ENCODE measurements around the gene ATL3.
"Not testable (repeated sequence)": the region's sequence is repeated elsewhere in the genome, so short reads cannot be mapped to it uniquely, and the experiment has no call there.

ATL3 gene

DNA sequence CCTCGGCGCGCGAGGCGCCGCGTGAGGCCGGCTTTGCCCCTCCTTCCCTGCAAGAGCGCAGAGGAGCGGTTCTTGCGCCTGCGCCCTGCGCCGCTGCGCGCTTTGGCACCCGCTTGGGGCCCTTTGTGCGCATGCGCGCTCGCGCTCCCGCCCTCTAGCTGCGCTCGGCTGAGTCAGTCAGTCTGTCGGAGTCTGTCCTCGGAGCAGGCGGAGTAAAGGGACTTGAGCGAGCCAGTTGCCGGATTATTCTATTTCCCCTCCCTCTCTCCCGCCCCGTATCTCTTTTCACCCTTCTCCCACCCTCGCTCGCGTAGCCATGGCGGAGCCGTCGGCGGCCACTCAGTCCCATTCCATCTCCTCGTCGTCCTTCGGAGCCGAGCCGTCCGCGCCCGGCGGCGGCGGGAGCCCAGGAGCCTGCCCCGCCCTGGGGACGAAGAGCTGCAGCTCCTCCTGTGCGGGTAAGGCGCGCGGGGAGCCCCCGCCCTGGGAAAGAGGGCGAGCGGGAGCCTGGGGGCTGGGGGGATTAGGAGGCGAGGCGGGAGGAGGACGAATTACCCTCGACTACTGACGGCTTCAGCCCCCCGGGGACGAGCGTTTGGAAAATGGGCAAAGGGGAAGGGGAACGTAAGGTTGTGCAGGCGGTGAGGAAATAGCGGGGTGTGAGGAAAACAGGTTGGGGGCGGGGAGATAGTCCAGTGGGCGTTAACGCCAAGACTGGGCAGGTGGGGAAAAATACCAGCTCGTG lies 10.3 kb upstream of the ATL3 start, which contains the start of gene RTN3:
Gene RTN3 (plus strand): TSS at position 180 of the 745 bp plus-strand sequence. CDS start 137 bp downstream, at position 317.
- peak; percentile 95 for DNase-seq

DNA sequence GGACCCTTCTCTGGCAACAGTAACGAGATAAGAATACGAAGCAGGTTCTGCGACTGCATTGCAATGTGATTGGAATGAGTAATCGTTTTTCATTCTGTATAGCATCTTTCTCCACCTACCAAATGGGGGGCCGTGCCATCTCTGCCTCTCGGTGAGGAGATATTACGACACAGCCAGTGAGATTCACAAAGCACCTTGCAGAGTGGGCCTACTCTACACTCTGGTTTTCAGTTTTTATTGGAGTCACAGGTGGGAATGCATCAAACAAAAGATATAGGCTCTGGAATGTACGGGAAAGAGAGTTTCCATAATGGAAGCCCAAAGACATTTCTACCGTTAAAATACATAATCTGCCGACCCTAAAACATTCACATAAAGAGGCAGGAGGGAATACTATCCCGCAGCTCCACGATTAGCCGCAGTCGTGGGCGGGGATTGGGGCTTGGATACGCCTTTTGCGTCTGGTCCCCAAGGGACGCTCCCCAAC lies 9.7 kb upstream of the ATL3 start:
- DNase-seq, result no peak

DNA sequence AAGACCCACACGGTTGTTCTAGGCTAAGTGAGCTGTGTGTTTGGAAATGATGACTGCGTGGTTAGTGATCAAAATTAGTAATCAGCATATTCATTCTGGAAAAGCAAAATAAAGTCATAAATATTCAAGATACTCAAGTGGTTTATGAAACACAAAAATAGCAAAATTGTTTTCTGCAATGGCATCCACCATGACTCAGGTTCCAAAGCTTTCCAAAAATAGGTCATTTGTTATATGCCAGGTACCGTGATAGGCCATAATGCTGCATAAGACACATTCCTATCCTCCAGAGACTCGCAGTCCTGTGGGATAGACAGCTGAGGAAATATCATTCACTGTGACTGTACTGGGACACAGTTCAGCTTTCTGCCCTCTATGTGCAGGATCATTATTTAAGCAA lies 2.4 kb upstream of the ATL3 start:
- peak; percentile 72 for DNase-seq

DNA sequence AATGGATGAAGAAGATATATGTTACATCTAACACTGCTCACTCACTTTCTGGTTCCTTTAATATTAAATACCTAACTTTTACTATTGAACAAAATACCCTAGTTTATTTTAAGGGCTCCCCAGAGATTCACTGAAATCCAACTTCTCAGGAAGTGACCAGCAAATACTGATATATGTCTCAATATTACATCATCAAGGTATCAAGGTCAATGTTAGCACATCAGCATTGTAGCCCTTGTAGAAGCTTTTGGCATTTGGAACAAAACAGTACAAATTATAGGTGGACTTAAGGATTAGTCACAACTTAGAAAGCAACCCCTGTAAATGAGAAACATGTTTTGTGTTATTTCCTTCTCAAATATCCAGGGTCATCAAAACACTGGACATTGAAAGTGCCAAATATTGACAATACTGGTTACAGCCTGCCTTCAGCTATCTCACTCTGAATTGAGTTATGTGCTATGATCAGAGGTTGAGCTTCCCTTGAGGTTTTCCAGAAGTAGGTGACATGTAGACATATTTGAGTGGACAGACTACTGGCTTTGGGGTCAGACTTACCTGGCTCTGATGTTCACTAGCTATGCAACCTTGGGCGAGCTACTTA lies 1.9 kb upstream of the ATL3 start:
- DNase-seq, result peak; percentile 34

DNA sequence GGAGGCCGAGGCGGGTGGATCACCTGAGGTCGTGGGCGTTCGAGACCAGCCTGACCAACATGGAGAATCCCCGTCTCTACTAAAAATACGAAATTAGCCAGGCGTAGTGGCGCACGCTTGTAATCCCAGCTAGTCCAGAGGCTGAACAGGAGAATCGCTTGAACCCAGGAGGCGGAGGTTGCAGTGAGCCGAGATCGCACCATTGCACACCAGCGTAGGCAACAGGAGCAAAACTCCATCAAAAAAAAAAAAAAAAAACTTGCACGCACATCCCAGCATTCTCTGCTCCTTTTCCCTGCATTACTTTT lies 934 bp upstream of the ATL3 start:
- DNase-seq, result no peak

DNA sequence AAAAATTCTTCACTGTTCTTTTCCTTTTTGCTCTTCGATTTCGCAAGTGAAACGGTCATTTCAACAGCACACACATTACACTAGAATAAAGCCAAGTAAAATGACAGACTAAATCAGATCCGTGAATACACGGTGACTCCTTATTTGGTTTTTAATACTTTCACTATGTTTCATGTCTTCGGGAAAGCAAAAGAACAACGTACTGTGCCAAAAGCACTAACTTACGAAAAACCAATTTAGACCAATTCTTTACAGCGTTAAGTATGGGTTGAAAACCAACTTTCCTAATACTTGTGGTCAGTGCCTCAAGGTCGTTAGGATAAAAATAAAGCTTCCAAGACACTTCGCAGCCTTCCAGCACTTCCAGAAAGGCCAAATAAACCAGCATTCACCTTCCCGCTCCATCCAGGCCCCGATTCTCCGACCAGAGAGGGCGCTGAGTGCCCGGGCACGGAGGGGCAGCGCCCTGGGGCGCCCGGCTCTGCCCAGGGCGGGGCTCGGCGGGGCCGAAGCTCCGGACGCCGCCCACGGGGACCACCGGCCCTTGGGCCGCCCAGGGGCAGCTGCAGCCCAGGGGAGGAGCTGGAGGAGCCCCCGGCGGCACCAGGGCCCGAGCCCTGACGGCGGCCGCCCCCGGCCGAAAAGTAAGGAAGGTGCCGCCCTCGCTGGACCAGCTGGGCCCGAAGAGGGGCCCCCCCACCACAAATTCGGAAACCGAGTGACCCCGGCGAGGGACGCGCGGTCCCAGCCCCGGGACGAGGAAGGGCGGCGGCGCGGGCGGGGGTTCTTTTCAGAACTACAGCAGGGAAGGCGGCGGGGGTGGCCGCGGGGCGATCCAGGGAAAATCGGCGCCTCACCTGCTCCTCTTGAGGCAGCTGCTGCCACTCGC lies 499 bp downstream of the ATL3 start:
- DNase-seq, result peak; percentile 51

DNA sequence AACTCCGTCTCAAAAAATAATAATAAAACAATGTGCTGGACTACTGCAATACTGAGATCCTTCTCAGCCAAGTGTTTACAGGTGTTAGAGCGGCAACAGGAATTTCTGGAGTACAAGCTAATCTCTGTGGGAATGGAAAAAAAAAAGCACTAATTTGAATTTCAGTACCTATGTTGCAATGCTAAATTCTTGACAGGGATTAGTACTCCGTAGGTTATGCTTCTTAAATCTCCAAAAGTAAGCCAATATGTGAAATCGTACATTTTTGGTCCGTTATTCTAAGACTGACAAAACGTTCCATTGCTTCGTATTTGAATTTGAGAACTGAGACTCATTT lies 1.1 kb downstream of the ATL3 start:
- DNase-seq, result no peak

DNA sequence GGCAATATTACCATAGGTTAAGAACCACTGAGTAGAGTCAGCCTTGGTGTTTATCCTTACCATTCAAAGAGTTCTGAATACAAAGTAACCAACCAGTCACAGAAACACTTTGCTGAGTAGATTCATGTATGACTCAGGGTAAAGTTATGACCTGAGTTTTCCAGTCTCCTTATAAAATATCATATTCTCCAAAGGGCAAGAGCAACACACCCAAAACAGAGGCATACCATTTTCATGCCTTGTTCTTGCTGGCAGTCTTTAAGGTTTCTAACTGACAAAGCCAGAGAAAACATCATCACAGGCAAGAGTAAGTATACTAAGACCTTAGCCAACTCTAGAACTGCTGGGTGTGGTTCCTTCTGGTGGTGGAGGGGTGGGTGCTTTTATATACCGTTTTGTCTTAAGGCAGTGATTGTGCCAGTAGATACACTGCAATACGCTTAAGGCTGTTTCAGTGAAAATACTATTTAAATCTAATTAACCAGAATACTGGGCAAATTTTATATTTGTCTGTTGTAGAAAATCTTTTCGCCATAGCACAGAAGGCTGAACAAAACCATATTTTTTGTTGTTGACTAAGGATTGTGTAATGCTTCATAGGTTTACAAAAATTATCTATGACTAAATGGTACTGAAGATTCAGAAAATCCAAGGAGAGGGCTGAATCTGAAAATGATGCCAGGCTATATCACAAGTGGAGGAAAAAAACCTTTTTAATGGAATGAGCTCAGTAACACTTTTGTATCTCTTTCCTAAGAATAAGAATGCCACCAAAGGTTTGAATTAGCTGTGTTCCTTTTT lies 3.0 kb downstream of the ATL3 start:
- DNase-seq, result peak; percentile 96

DNA sequence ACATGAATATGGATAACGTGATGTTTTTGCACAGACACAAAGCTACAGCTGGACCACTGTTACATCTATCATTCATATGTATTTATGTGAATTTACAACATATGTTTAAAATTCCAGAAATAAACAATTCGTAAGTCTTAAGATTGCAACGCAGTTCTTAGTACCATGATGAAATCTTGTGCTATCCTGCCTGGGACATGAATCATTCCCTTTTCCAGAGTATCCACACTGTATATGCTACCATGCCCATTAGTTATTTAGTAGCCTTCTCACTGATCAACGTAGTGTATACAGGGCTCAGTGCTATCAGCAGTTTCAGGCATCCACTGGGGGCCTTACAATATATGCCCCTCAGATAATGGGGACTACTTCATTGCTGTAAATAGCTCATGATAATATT lies 4.3 kb downstream of the ATL3 start:
- peak; percentile 89 for DNase-seq

DNA sequence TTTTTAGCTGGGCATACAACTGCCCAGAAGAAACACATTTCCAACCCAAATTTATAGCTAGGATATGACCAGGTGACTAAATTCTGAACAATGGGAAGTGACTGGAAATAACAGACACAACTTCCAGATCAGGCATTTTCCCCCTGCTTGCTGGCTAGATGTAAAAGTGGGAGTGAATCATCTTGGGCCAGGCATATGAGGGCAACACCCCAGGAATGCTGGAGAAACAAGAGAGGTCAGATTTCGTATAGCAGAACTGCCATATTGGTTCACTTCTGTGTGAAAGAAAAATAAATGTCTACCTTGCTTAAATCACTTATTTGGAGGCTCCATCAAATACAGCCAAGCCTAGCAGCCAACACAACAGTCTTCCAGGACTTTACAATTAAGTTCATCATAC lies 7.4 kb downstream of the ATL3 start:
- peak; percentile 84 for DNase-seq

DNA sequence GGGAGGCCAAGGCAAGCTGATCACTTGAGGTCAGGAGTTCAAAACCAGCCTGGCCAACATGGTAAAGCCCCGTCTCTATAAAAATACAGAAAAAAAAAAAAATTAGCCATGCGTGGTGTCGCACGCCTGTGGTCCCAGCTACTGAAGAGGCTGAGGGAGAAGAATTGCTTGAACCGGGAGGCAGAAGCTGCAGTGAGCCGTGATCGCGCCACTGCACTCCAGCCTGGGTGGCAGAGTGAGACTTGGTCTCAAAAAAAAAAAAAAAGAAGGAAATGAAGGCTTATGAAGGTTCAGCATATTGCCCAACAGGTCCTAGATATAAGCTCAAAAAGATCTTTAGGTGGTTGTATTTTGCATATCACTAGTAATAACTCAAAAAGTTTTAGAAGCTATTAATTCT lies 10.2 kb downstream of the ATL3 start:
- DNase-seq, result no peak

DNA sequence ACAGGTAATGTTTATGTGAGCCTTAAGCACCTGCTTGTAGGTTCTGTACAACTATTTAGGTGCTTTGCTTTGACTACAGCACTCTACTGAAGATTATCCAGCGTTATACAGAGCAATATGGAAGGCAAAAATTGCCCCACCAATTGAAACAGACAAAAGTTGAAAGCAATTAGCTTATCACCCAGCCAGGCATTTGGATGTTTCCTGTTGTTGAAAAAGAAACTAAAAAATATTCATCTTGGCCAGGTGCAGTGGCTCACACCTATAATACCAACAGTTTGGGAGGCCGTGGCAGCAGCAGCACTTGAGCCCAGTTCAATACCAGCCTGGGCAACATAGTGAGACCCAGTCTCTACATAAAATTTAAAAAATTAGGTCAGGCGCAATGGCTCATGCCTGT lies 18.5 kb downstream of the ATL3 start:
- DNase-seq, result no peak

DNA sequence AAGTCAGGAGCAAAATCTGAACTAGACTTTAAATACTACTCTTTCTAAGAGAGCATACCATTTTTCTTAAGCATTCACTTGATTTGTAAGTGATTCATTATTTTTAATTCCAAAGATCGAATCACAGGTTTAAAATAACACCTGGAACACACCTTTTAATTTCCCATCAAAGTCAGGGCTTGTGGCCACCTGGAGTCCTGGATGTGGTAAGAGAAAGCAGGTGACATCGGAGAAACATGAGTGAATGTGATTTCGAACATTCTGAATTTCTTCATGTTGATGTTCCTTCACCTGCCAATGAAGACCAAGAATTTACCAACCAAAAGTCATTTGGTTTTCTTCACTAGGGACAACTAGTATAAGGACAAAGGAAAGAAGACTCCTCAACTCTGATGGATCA lies 28.0 kb downstream of the ATL3 start:
- no peak for DNase-seq

DNA sequence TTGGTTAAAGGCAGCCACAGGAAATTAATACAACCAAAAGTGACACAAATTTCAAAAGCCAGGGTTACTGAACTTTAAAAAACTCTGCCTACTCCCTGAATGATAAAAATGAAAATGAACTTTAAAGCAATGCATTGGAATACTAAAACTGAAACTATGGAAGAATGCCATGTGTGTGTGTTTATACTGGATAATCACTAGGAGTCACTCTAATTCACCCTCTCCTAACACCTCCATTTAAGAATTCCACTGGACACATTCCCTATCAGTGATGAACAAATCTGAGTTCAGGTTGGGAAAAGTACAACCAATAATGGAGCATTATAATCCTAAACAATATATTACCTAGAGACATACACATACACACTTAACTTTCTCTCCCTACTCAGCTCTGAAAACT lies 29.4 kb downstream of the ATL3 start:
- peak; percentile 35 for DNase-seq

DNA sequence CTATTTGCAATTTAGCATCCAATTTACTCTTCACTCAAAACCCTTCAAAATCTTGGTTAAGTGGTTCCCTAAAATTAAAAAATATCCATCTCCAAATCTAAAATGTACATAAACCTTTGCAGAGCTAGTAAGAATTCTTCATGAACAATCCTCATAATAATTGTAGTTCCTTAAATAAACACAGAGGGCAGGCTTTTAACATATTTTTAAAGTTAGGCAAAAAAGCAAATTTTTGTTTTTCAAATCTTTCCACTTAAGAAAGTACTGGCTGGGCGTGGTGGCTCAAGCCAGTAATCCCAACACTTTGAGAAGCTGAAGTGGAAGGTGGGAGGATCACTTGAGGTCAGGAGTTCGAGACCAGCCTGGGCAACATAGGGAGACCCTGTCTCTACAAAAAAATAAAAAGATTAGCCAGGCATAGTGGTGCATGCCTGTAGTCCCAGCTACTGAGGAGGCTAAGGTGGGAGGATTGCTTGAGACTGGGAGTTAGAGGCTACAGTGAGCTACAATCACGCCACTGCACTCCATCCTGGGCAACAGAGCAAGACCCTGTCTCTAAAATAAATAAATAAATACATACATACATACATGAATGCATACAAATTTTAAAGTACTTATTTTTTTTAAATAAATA lies 31.9 kb downstream of the ATL3 start:
- peak; percentile 42 for DNase-seq

DNA sequence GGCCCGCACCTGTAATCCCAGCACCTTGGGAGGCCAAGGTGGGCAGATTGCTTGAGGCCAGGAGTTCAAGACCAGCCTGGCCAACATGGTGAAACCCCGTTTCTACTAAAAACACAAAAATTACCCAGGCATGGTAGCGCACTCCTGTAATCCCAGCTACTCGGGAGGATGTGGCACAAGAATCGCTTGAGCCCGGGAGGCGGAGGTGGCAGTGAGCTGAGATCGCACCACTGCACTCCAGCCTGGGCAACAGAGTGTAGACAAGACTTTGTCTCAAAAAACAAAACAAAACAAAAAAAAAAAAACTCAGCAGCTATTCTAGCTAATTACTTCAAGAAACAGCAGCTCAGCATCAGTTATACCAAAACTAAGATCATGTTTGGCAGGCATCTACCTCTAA lies 32.7 kb downstream of the ATL3 start:
- DNase-seq, result not testable (repeated sequence)

DNA sequence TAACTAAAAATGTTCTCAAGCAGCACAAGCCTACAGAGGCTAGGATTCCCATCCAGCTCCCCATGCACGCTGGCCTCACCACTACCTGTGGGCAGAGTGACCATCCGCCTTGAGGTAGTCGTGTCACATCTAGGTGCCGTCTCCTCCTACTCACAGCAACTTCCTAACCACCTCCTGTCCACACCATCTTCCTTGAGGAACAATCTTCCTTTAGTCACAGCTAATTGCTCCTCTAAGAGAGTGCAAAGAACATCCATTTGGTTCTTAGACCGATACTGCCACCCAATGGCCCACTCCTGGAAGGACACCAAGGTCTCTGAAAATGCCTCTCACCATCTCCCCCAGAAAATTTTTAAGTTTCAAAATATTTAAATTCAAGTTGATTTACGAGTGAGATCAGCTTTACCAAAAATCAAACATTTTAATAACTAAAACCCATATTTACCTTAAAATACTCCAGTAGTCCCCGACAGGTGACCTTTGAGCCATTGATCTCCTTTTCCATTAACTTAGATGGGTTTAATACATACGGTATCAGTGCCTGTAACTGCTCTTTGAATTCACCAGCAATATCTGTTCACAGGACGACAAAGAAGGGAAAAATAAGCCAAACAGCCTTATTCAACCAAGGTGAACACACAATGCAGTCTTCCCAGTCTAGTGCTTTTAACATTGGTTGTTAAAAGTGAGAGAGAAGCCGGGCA lies 35.3 kb downstream of the ATL3 start:
- DNase-seq, result peak; percentile 43

DNA sequence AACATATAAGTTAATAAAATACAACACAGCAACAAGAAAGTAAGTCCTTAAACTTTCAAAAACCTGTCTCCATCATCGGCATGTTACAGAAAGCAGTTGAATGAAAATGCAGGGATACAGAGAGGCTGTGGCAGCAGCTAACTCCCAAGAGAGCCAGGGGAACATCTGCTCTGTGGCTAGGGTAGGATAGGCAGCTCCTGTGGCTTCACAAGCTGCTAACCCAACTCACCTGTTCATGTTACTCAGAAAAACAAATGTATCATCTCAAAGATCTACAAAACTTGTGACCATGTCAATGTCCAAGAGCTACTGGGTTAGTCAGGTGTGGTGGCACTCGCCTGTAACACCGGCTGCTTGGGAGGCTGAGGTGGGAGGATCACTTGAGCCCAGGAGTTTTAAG lies 41.8 kb downstream of the ATL3 start:
- DNase-seq, result no peak

DNA sequence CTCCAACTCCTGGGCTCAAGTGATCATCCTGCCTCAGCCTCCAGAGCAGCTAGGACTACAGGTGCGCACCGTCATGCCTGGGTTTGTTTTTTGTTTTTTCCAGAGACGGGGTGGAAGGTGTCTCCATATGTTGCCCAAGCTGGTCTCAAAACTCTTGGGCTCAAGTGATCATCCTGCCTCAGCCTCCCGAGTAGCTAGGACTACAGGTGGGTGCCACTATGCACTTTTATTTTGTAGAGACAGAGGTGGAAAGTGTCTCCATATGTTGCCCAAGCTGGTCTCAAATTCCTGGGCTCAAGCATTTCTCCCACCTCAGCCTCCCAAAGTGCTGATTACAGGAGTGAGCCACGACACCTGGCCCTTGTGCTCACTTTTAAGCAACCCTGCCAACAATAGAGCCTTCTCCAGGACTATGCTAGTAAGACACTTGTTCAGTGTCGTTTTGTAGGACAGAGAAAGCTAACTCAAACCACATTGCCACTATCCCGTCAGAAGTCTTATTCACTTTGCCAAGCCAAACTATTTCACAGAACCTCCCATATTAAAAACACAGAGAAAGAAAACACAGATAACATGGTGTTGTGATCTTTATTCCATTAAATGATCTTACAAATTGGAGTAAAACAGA lies 47.5 kb downstream of the ATL3 start:
- DNase-seq, result no peak

DNA sequence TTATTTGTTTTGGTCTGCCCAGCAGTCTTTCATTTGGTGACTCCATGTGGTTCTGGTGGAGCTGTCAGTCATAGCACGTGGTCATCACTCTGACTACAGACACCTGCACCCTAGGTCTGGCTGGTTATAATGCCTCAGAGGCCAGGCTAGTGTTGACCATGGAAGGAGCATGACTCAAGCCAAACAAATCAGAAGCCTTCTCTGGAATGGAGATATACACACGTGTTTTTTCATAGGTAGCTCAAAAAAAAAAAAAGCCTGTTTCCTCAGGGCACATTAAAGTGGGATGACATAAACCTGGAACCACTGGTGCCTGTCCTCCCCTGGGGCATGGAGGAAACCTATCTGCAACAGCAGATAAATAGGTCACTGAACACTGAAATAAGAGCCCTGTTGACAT lies 48.9 kb downstream of the ATL3 start:
- no peak for DNase-seq

DNA sequence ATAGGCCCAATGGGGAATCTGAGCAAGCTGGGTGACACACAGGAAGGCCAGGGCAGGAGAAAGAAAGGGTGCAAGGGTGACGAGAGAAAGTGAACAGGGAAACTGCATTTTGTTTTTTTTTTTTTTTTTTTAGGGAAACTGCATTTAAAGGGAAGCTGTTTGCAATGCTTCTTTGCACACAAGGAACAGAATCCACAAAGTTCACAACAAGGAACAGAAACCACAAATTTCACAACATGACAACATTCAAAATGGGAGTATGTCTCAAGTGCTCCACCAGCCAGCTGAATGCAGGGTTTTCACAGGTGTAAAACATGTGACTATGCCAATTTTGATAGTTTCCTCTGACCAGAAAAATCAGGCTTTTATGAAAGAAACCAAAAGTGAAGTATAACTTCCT lies 50.1 kb downstream of the ATL3 start:
- DNase-seq, result no peak
